Measurements from ENCODE around the gene SELENOI.
A peak's percentile ranks its signal among the peaks of the same experiment; 100 is the strongest.
"Not testable (repeated sequence)": the region's sequence is repeated elsewhere in the genome, so short reads cannot be mapped to it uniquely, and the experiment has no call there.

SELENOI gene

GRCh38 chr2:26356771-26357170 is 10.8 kb downstream of the SELENOI start:
- DNase-seq (ENCODE audit: low read depth) = no peak

- no peak for DNase-seq (ENCODE audit: low read depth)
Observed at GRCh38 chr2:26359886-26360473, 14.0 kb downstream of the SELENOI start.

- DNase-seq (ENCODE audit: low read depth) = no peak
Observed at GRCh38 chr2:26363323-26363722, 17.4 kb downstream of the SELENOI start.

GRCh38 chr2:26363958-26364357 is 18.0 kb downstream of the SELENOI start:
- no peak for DNase-seq (ENCODE audit: low read depth)

GRCh38 chr2:26364669-26365068 is 18.7 kb downstream of the SELENOI start:
- DNase-seq (ENCODE audit: low read depth) = no peak

GRCh38 chr2:26366957-26367356 is 21.0 kb downstream of the SELENOI start:
- DNase-seq (ENCODE audit: low read depth) = no peak

- DNase-seq (ENCODE audit: low read depth) = not testable (repeated sequence)
Observed at GRCh38 chr2:26369664-26370063, 23.7 kb downstream of the SELENOI start.

GRCh38 chr2:26370909-26371308 is 25.0 kb downstream of the SELENOI start:
- not testable (repeated sequence) for DNase-seq (ENCODE audit: low read depth)

- no peak for DNase-seq (ENCODE audit: low read depth)
Observed at GRCh38 chr2:26376799-26377198, 30.9 kb downstream of the SELENOI start.

- DNase-seq (ENCODE audit: low read depth) = no peak
Observed at GRCh38 chr2:26380281-26380680, 34.3 kb downstream of the SELENOI start.

GRCh38 chr2:26382564-26382963 is 36.6 kb downstream of the SELENOI start:
- DNase-seq (ENCODE audit: low read depth) = no peak

- DNase-seq (ENCODE audit: low read depth) = no peak
Observed at GRCh38 chr2:26384183-26384582, 38.2 kb downstream of the SELENOI start.

- DNase-seq (ENCODE audit: low read depth) = no peak
Observed at GRCh38 chr2:26384597-26384996, 38.7 kb downstream of the SELENOI start.

GRCh38 chr2:26387189-26387588 is 41.2 kb downstream of the SELENOI start:
- DNase-seq (ENCODE audit: low read depth) = no peak

GRCh38 chr2:26394694-26395093 is 48.8 kb downstream of the SELENOI start:
- DNase-seq (ENCODE audit: low read depth) = no peak

GRCh38 chr2:26395394-26395793 is 49.5 kb downstream of the SELENOI start:
- no peak for DNase-seq (ENCODE audit: low read depth)

- peak; percentile 30 for DNase-seq (ENCODE audit: low read depth)
Observed at GRCh38 chr2:26396734-26397298, 50.9 kb downstream of the SELENOI start.

GRCh38 chr2:26399771-26400376 is 53.9 kb downstream of the SELENOI start:
- DNase-seq (ENCODE audit: low read depth) = no peak

- no peak for DNase-seq (ENCODE audit: low read depth)
Observed at GRCh38 chr2:26400723-26401122, 54.8 kb downstream of the SELENOI start.

GRCh38 chr2:26401739-26402541 is 56.0 kb downstream of the SELENOI start, which contains the start of gene DRC1:
Gene DRC1 (plus strand): TSS chr2:26401920. CDS start chr2:26401990, 70 bp downstream.
- DNase-seq (ENCODE audit: low read depth) = no peak

GRCh38 chr2:26407526-26407925 is 61.6 kb downstream of the SELENOI start:
- no peak for DNase-seq (ENCODE audit: low read depth)

- DNase-seq (ENCODE audit: low read depth) = no peak
Observed at GRCh38 chr2:26409785-26410184, 63.8 kb downstream of the SELENOI start.

- DNase-seq (ENCODE audit: low read depth) = no peak
Observed at GRCh38 chr2:26410764-26411243, 64.9 kb downstream of the SELENOI start.

Data from activated T-cell treated with anti-CD3 and anti-CD28 coated beads for 24 hours (primary cell).